A549 (cell line): ENCODE results near the gene STMN3. TPM values are rescaled to one million over a fixed set of nuclear protein-coding genes. Genes with fewer than 3 reads are reported as not detected.
"Not testable (repeated sequence)": the region's sequence is repeated elsewhere in the genome, so short reads cannot be mapped to it uniquely, and the experiment has no call there.

Source experiments
- ATAC-seq, 2 experiments: fragments of 200-7000 bp in 1 of 2; fragments of >200 bp in 1 of 2; cut with Nextera tagmentation in 1 of 2; cut with Tn5 transposase in 1 of 2; 3 replicates each; pipeline versions ENCODE4 v1.8.0 to v1.9.1; 2018 to 2020; ENCODE audit warnings: mild to moderate bottlenecking in 1 of 2, moderate library complexity in 1 of 2
- CTCF ChIA-PET: fragments of 300-600 bp; sonication (Branson Sonifier 250); formaldehyde crosslinking; extraction: SDS; loops from one replicate; lab custom pipeline; 2021; ENCODE audit warnings: antibody characterized with exemption, inconsistent platforms; lab: Yijun Ruan, JAX
- POLR2A ChIA-PET: fragments of 350-600 bp; formaldehyde crosslinking; extraction: SDS; loops from one replicate; lab custom pipeline; 2021; ENCODE audit warnings: antibody characterized with exemption, inconsistent platforms; lab: Yijun Ruan, JAX
- DNase-seq, 2 experiments: peaks; one replicate each; pipeline versions ENCODE4 v3.0.0 to v3.0.0-alpha.2; 2011 to 2016; ENCODE audit warnings: low read depth in 1 of 2, low spot score in 1 of 2
- FAIRE-seq: peaks from 2 replicates; lab custom pipeline; 2011; peaks lifted over from hg19 to GRCh38; lab: Jason Lieb, UNC
- H3K27ac ChIP-seq, 2 experiments: fragments of >200 bp; sonication (Bioruptor Twin); formaldehyde crosslinking; 3 replicates each; pipeline ENCODE4 v1.5.1; 2016 to 2017
- H3K4me1 ChIP-seq: fragments of >200 bp; sonication (Bioruptor Twin); formaldehyde crosslinking; 3 replicates; pipeline ENCODE4 v1.6.1; 2016
- H3K4me2 ChIP-seq: fragments of >200 bp; sonication (Bioruptor Twin); formaldehyde crosslinking; 3 replicates; pipeline ENCODE4 v1.6.1; 2016
- H3K4me3 ChIP-seq: fragments of >200 bp; sonication (Bioruptor Twin); formaldehyde crosslinking; 3 replicates; pipeline ENCODE4 v1.5.1; 2016
- H3K9me3 ChIP-seq: fragments of >200 bp; sonication (Bioruptor Twin); formaldehyde crosslinking; 3 replicates; pipeline ENCODE4 v1.6.1; 2016
- CEBPB ChIP-seq, 2 experiments: fragments of >200 bp in 1 of 2; sonication (Bioruptor Twin) in 1 of 2; formaldehyde crosslinking in 1 of 2; IDR thresholded peaks; 2 replicates each; pipeline ENCODE4 v1.6.1; 2012 to 2016
- CHD4 ChIP-seq: fragments of 200-600 bp; sonication (generic); IDR thresholded peaks from 2 replicates; pipeline ENCODE4 v1.6.1; 2016; ENCODE audit warnings: antibody characterized with exemption, mild to moderate bottlenecking, borderline replicate concordance
- EP300 ChIP-seq, 2 experiments: fragments of >200 bp; sonication (Bioruptor Twin); formaldehyde crosslinking; IDR thresholded peaks; 2 replicates in 1 of 2; 3 replicates in 1 of 2; pipeline ENCODE4 v1.6.1; 2016 to 2017
- HEYL ChIP-seq: fragments of 250-450 bp; sonication (Bioruptor Pico); IDR thresholded peaks from 2 replicates; pipeline ENCODE4 v1.8.0; 2021; ENCODE audit warnings: mild to moderate bottlenecking, moderate library complexity
- HOXA7 ChIP-seq: fragments of 250-450 bp; sonication (Bioruptor Pico); IDR thresholded peaks from 2 replicates; pipeline ENCODE4 v1.5.0; 2020; ENCODE audit warnings: mild to moderate bottlenecking, moderate library complexity
- HOXB5 ChIP-seq: fragments of 250-450 bp; sonication (Bioruptor Pico); IDR thresholded peaks from 2 replicates; pipeline ENCODE4 v1.5.0; 2020; ENCODE audit warnings: mild to moderate bottlenecking, moderate library complexity
- KDM5A ChIP-seq: fragments of 200-600 bp; sonication (generic); IDR thresholded peaks from 2 replicates; pipeline ENCODE4 v1.6.1; 2016; ENCODE audit warnings: antibody characterized with exemption, mild to moderate bottlenecking
- MAFK ChIP-seq: fragments of 450-650 bp; IDR thresholded peaks from 2 replicates; pipeline ENCODE4 v1.6.1; 2014; ENCODE audit not compliant: partially characterized antibody
- NR3C1 ChIP-seq: fragments of >200 bp; sonication (Bioruptor Twin); formaldehyde crosslinking; IDR thresholded peaks from 3 replicates; pipeline ENCODE4 v1.6.1; 2017
- POLR2A ChIP-seq: IDR thresholded peaks from 2 replicates; pipeline ENCODE4 v1.6.1; 2012; ENCODE audit warnings: mild to moderate bottlenecking, low read length
- POLR2AphosphoS2 ChIP-seq: conservative IDR thresholded peaks from 2 replicates; pipeline ENCODE4 v1.6.1; 2012; ENCODE audit warnings: low read length, improper control_type of control experiment, inconsistent platforms
- RAD21 ChIP-seq, 2 experiments: fragments of >200 bp in 1 of 2; sonication (Bioruptor Twin) in 1 of 2; formaldehyde crosslinking in 1 of 2; IDR thresholded peaks in 1 of 2; conservative IDR thresholded peaks in 1 of 2; 2 replicates in 1 of 2; 3 replicates in 1 of 2; pipeline ENCODE4 v1.6.1; 2012 to 2018; ENCODE audit warnings: inconsistent platforms in 1 of 2
- RARB ChIP-seq: fragments of 250-450 bp; sonication (Bioruptor Pico); IDR thresholded peaks from 2 replicates; pipeline ENCODE4 v1.8.0; 2021; ENCODE audit warnings: mild to moderate bottlenecking, moderate library complexity
- RNF2 ChIP-seq: fragments of 200-600 bp; sonication (generic); IDR thresholded peaks from 2 replicates; pipeline ENCODE4 v1.6.1; 2016; ENCODE audit warnings: low read depth, mild to moderate bottlenecking, antibody characterized with exemption, moderate library complexity, borderline replicate concordance
- SMC3 ChIP-seq: fragments of >200 bp; sonication (Bioruptor Twin); formaldehyde crosslinking; IDR thresholded peaks from 3 replicates; pipeline ENCODE4 v1.6.1; 2018; ENCODE audit warnings: inconsistent platforms
- TFCP2L1 ChIP-seq: fragments of 250-450 bp; sonication (Bioruptor Pico); IDR thresholded peaks from 2 replicates; pipeline ENCODE4 v1.5.0; 2021; ENCODE audit warnings: mild to moderate bottlenecking
- WGBS: methylation state at CpG from one replicate; pipeline ENCODE4 v1.1.6; 2017; ENCODE audit errors: missing lambda C conversion rate; 5-methylcytosine and 5-hydroxymethylcytosine counted together
- polyA plus RNA-seq, 4 experiments: library from polyadenylated mRNA; depleted of rRNA in 3 of 4; stranded (reverse); fragments of >200 nt; fragmentation: RNase III in 1 of 4; extraction: RNeasy Plus Mini Kit Qiagen cat#74134 plus additional on column Dnase treatment in 1 of 4; gene quantifications; 2 replicates in 3 of 4; 3 replicates in 1 of 4; pipeline ENCODE4 v1.2.3, GENCODE V29; 2011 to 2017
- TF ChIP-seq, protein P1 (sequence below): IDR thresholded peaks from 2 replicates; pipeline ENCODE4 v1.6.1; 2012; ENCODE audit warnings: low read depth, borderline replicate concordance
- TF ChIP-seq, protein P2 (sequence below): fragments of 150-350 bp; IDR thresholded peaks from 2 replicates; pipeline ENCODE4 v1.6.1; 2014; ENCODE audit warnings: low read depth, mild to moderate bottlenecking, low read length

The STMN3 gene
- polyA plus RNA-seq, 2 of the 4 experiments (the other 2 are of a cell fraction) = 2.8 to 3.2 TPM

DNA sequence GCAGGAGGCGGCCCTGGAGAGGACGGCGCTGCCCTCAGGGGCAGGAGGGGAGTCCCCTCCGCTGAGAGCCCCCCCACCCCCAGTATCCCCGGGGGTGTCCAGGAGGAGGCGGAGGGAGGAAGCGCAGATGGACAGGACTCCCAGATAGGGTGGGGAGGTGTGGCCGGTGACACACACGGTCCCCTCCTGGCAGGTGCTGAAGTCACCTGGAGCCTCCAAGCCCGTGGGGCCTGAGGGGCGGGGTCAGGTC lies 1.4 kb downstream of the STMN3 start:
- Histone ChIP-seq H3K4me2 (peak overlapping the region; percentile 99), H3K9me3 (no peaks in the 10 kb centered on the region), H3K4me3 (peak overlapping the region; percentile 56; the same call in 2 of the 3 replicates), H3K4me1 (peaks cover 14% of the 10 kb centered on the region), H3K27ac (no peak overlapping the region; a peak in 1 of 6 replicates)
- no peak for FAIRE-seq
- ChIA-PET CTCF (interaction anchor here (0.8 to 1.8 kb wide), 2 partner anchors 10 to 322 kb away, joined by 3 to 6 read pairs; no protein-coding TSS in a partner anchor), POLR2A (interaction anchor here (2.2 kb wide), 1 partner anchor 10 kb away, joined by 7 read pairs; no protein-coding TSS in a partner anchor)
- 47% methylated on average over 8 of the region's 11 CpGs for WGBS
- ATAC-seq = no peak
- no peak for TF ChIP-seq EP300 (IDR thresholded peaks at IDR 0.05)
- TF ChIP-seq RAD21 (conservative IDR thresholded peaks at IDR 0.05 in 1 of 2, IDR thresholded peaks at IDR 0.05 in 1 of 2) = no peak
- no peak for DNase-seq

DNA sequence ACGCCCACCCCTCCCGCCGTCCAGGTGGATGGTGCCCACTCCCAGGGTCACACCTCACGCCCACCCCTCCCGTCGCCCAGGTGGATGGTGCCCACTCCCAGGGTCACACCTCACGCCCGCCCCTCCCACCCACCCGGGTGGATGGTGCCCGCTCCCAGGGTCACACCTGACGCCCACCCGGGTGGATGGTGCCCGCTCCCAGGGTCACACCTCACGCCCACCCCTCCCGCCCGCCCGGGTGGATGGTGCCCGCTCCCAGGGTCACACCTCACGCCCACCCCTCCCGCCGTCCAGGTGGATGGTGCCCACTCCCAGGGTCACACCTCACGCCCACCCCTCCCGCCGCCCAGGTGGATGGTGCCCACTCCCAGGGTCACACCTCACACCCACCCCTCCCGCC lies 2.7 kb downstream of the STMN3 start:
- ATAC-seq = not testable (repeated sequence)
- whole genome bisulfite sequencing = no CpG with 5 or more reads among the region's 25 CpGs

DNA sequence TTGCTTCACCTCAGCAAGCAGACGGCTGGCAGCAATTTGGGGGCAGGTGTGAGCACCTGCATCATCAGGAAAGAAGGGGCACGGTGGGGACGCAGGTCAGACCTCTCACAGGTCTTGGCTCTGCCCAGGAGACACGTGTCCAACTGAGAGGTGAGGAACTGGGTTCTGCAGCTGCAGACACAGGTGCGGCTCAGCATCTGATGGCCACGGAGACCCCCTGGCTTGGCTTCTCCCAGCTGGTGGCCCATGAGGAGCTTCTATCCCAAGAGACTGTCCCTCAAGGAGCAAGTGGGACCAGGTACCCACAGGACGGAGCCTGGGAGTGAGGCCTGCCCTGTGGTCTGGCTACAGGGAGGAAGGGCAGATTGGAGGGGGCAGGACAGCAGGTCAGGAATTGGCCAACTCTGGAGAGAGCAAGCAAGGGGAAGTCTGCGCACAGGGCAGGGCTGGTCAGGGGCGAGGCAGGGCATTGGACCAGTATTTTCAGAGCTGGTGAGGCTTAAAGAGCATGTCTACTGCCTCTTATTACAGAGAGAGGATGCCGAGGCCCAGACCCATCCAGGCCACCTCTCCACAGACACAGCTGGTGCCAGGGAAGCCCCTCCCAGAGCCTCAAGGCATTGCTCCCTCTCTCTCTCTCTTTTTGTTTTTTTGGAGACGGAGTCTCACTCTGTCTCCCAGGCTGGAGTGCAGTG lies 4.2 kb downstream of the STMN3 start:
- ATAC-seq (peak in 1 of 2 experiments; percentile 10; a peak in 3 of 6 replicates), FAIRE-seq (no peak), DNase-seq (no peak)
- ChIA-PET POLR2A (no interaction called here), CTCF (interaction anchor here (0.8 to 1.3 kb wide), 2 partner anchors 11 to 18 kb away, joined by 3 read pairs; no protein-coding TSS in a partner anchor)
- peaks cover 14% of the 10 kb centered on the region for H3K4me1 ChIP-seq
- H3K4me2 ChIP-seq = no peak overlapping the region
- TF ChIP-seq NR3C1 = no peak
- 78% methylated on average over 11 of the region's 11 CpGs for WGBS
- no peak overlapping the region for H3K27ac ChIP-seq
- no peak overlapping the region for H3K4me3 ChIP-seq
- no peaks in the 10 kb centered on the region for H3K9me3 ChIP-seq

More for the DNA sequence above, 2.7 kb downstream of the STMN3 start:
- DNase-seq, H3K4me3 ChIP-seq, H3K4me2 ChIP-seq, FAIRE-seq, H3K9me3 ChIP-seq, H3K27ac ChIP-seq: not testable (repeated sequence)
- ChIA-PET CTCF (interaction anchor here (0.6 to 1.8 kb wide), 4 partner anchors 9 to 180 kb away, joined by 3 to 6 read pairs (median 3); no protein-coding TSS in a partner anchor), POLR2A (interaction anchor here (2.2 kb wide), 1 partner anchor 8 kb away, joined by 7 read pairs; no protein-coding TSS in a partner anchor)
- H3K4me1 ChIP-seq = peaks cover 14% of the 10 kb centered on the region

DNA sequence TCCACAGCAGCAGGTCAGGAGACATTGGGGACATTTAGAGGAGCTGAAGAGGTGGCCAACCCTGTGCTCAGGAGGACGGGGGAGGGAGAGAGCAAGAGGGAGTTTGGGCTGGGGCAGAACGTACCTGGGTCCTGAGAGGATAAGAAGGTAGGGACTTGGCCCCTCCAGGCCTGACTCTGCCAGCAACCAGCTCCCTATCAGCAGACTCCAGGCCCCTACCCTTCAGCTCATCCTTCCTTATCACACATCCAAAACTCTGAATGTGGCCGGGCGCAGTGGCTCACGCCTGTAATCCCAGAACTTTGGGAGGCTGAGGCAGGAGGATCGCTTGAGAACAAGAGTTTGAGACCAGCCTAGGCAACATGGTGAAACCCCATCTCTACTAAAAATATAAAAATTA lies 5.0 kb downstream of the STMN3 start:
- no peaks in the 10 kb centered on the region for H3K9me3 ChIP-seq
- ChIA-PET CTCF (interaction anchor here (1.3 to 1.5 kb wide), 2 partner anchors 19 to 120 kb away, joined by 3 read pairs; no protein-coding TSS in a partner anchor), POLR2A (no interaction called here)
- 81% methylated on average over 6 of the region's 6 CpGs for WGBS
- H3K4me2 ChIP-seq = no peak overlapping the region
- ATAC-seq (no peak), DNase-seq (no peak), FAIRE-seq (no peak)
- TF ChIP-seq NR3C1 (no peak), EP300 (IDR thresholded peaks at IDR 0.05) (no peak), RNF2 (no peak), RARB (CRISPR knock-in tag) (no peak), HOXA7 (CRISPR knock-in tag) (no peak), TFCP2L1 (CRISPR knock-in tag) (no peak), CEBPB (IDR thresholded peaks at IDR 0.05) (no peak), MAFK (no peak), SMC3 (no peak), KDM5A (no peak), POLR2AphosphoS2 (no peak), CHD4 (no peak), HOXB5 (no peak), HEYL (CRISPR knock-in tag) (no peak), POLR2A (no peak)
- TF ChIP-seq, protein P1, sequence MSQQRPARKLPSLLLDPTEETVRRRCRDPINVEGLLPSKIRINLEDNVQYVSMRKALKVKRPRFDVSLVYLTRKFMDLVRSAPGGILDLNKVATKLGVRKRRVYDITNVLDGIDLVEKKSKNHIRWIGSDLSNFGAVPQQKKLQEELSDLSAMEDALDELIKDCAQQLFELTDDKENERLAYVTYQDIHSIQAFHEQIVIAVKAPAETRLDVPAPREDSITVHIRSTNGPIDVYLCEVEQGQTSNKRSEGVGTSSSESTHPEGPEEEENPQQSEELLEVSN = no peak
- TF ChIP-seq, protein P2, sequence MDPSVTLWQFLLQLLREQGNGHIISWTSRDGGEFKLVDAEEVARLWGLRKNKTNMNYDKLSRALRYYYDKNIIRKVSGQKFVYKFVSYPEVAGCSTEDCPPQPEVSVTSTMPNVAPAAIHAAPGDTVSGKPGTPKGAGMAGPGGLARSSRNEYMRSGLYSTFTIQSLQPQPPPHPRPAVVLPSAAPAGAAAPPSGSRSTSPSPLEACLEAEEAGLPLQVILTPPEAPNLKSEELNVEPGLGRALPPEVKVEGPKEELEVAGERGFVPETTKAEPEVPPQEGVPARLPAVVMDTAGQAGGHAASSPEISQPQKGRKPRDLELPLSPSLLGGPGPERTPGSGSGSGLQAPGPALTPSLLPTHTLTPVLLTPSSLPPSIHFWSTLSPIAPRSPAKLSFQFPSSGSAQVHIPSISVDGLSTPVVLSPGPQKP = no peak
- H3K4me1 ChIP-seq = peaks cover 10% of the 10 kb centered on the region
- H3K4me3 ChIP-seq = no peak overlapping the region
- no peak overlapping the region for H3K27ac ChIP-seq
